Transverse colon (tissue), 4 donors: ENCODE data around the gene MAGEA11. TPM values are rescaled to one million over a fixed set of nuclear protein-coding genes. Genes with fewer than 3 reads are reported as not detected.

Experiments used
- DNase-seq: peaks from one replicate; pipeline ENCODE4 v3.0.0-alpha.2; 2019
- H3K27ac ChIP-seq, 4 donors: fragments of 200-600 bp; sonication (generic); 2 replicates each; pipeline ENCODE4 v1.5.1; 2016 to 2018; ENCODE audit warnings: inconsistent platforms in 4 of 4
- H3K27me3 ChIP-seq: fragments of 200-600 bp; sonication (generic); 2 replicates; pipeline ENCODE4 v1.5.1; 2017; ENCODE audit warnings: inconsistent platforms
- H3K36me3 ChIP-seq, 4 donors: fragments of 200-600 bp; sonication (generic); 2 replicates each; pipeline ENCODE4 v1.5.1; 2017 to 2019; ENCODE audit warnings: inconsistent platforms in 4 of 4
- H3K4me1 ChIP-seq, 4 donors: fragments of 200-600 bp; sonication (generic); 2 replicates each; pipeline ENCODE4 v1.5.1; 2017 to 2020; ENCODE audit warnings: inconsistent platforms in 4 of 4
- H3K4me3 ChIP-seq, 4 donors: fragments of 200-600 bp; sonication (generic); 1 replicate in 1 of 4; 2 replicates in 3 of 4; pipeline versions ENCODE4 v1.5.1 to v1.6.1; 2017 to 2019; ENCODE audit warnings: inconsistent platforms in 4 of 4
- H3K9me3 ChIP-seq, 2 donors: fragments of 200-600 bp; sonication (generic); 2 replicates each; pipeline ENCODE4 v1.5.1; 2017 to 2019; ENCODE audit warnings: inconsistent platforms in 2 of 2
- CTCF ChIP-seq, 5 experiments: fragments of 200-600 bp in 3 of 5; fragments of 450-650 bp in 2 of 5; sonication (generic) in 3 of 5; IDR thresholded peaks; 1 replicate in 2 of 5; 2 replicates in 3 of 5; pipeline ENCODE4 v1.5.1; 2016 to 2017; ENCODE audit warnings: antibody characterized with exemption in 5 of 5, inconsistent platforms in 3 of 5, mild to moderate bottlenecking in 2 of 5, moderate library complexity in 1 of 5
- EP300 ChIP-seq: sonication (generic); formaldehyde crosslinking; IDR thresholded peaks from one replicate; pipeline ENCODE4 v1.6.1; 2017; ENCODE audit warnings: antibody characterized with exemption, low read depth
- POLR2A ChIP-seq: fragments of 450-650 bp; IDR thresholded peaks from one replicate; pipeline ENCODE4 v1.6.1; 2016; ENCODE audit warnings: antibody characterized with exemption, mild to moderate bottlenecking, moderate library complexity
- POLR2AphosphoS5 ChIP-seq, 3 donors: sonication (generic); formaldehyde crosslinking; IDR thresholded peaks; one replicate each; pipeline ENCODE4 v1.6.1; 2016; ENCODE audit warnings: antibody characterized with exemption in 3 of 3
- WGBS, 2 donors: methylation state at CpG; one replicate each; pipeline ENCODE4 v1.1.5; 2018; ENCODE audit warnings: low coverage in 1 of 2; 5-methylcytosine and 5-hydroxymethylcytosine counted together
- in situ Hi-C, 4 donors: fragments of 200-750 bp; cut with MboI; loops; one replicate each; pipeline versions ENCODE4 v1.15.0 to v1.15.1; 2017; ENCODE audit warnings: low sequenced_read_pairs in 3 of 4, low pct_ligation_motif_present in 1 of 4, low pct_unique_long_range_greater_than_20kb in 1 of 4
- intact Hi-C: fragments of 100-400 bp; cut with DNase I; formaldehyde crosslinking; loops from one replicate; pipeline ENCODE4 v1.15.1; 2023; ENCODE audit warnings: low total_unique reads
- small RNA-seq, 4 donors: library from RNA; depleted of rRNA; stranded (forward); fragments of <200 nt; gene quantifications; one replicate each; pipeline ENCODE3, GENCODE V24; 2016
- total RNA-seq, 4 donors: library from RNA; depleted of rRNA; stranded (reverse); fragments of >200 nt; gene quantifications; one replicate each; pipeline ENCODE4 v1.1.0, GENCODE V29; 2016

The MAGEA11 gene
- total RNA-seq, 4 donors from 2014 or later, result not detected

- WGBS, 2 donors, result 66% methylated on average over 11 of the region's 11 CpGs; no CpG with 5 or more reads in 1 of the 2 donors
These were observed 51.1 kb downstream of the MAGEA11 start for GRCh38 chrX:149762696-149763614.

More at GRCh38 chrX:149762696-149763614, 51.1 kb downstream of the MAGEA11 start:
- TF ChIP-seq POLR2AphosphoS5 (IDR thresholded peaks at IDR 0.05), result no peak
- no peak for TF ChIP-seq POLR2A
- no peak for TF ChIP-seq CTCF (IDR thresholded peaks at IDR 0.05)
- TF ChIP-seq EP300, result no peak
- H3K4me1 ChIP-seq, result no peaks in the 10 kb centered on the region
- DNase-seq, result no peak
- no peak overlapping the region for H3K27ac ChIP-seq
- no peaks in the 10 kb centered on the region for H3K27me3 ChIP-seq
- no peaks in the 10 kb centered on the region for H3K36me3 ChIP-seq
- in situ Hi-C loops, result no loop called here
- no peaks in the 10 kb centered on the region for H3K9me3 ChIP-seq
- intact Hi-C loops, result no loop called here
- H3K4me3 ChIP-seq, result no peak overlapping the region

Small RNA genes within 50 kb of the gene (small RNA-seq; reads per million reads assigned to genes)
- gene AC244098.1 (0 reads per million in 4 donors), gene AC244098.2 (0 reads per million in 4 donors), gene AC244098.3 (0 reads per million in 4 donors)

Other genes with a start within 250 kb of the MAGEA11 start
- gene IDS, start 206.8 kb upstream of the MAGEA11 start, total RNA-seq, result 100 to 1,000 TPM in 1 of 4 donors, 10 to 100 TPM in 3; 52.5 to 137 (median 59.2) TPM
- 10 to 100 TPM; 12.3 to 30.7 (median 17.7) TPM for gene EOLA1, start 171.0 kb upstream of the MAGEA11 start, total RNA-seq
- gene HSFX3, start 162.1 kb upstream of the MAGEA11 start, total RNA-seq, result not detected
- gene MAGEA9B, start 124.6 kb upstream of the MAGEA11 start, total RNA-seq, result not detected
- not detected for gene HSFX2, start 116.7 kb upstream of the MAGEA11 start, total RNA-seq
- gene TMEM185A, start 80.3 kb upstream of the MAGEA11 start, total RNA-seq, result 10 to 100 TPM in 2 of 4 donors, 1 to 10 TPM in 2; 2.2 to 26.8 (median 12.0) TPM
- gene HSFX1, start 62.0 kb downstream of the MAGEA11 start, total RNA-seq, result 1 to 10 TPM; 1.3 to 7.9 (median 1.8) TPM
- not detected for gene MAGEA9, start 69.9 kb downstream of the MAGEA11 start, total RNA-seq
- gene MAGEA8, start 169.1 kb downstream of the MAGEA11 start, total RNA-seq, result not detected
- not detected for gene HSFX4, start 217.5 kb downstream of the MAGEA11 start, total RNA-seq
- 10 to 100 TPM; 10.5 to 77.1 (median 30.4) TPM for gene EOLA2, start 226.4 kb downstream of the MAGEA11 start, total RNA-seq